AG10803 (cell line): ENCODE measurements around the gene KCNN3.

Experiments used
- DNase-seq: peaks from one replicate; pipeline ENCODE4 v3.0.0; 2010; ENCODE audit warnings: low read depth
- H3K4me3 ChIP-seq: 2 replicates; pipeline ENCODE4 v1.5.1; 2011; ENCODE audit warnings: mild to moderate bottlenecking, low read length, control low read depth
- TF ChIP-seq, protein P1 (sequence below): conservative IDR thresholded peaks from 2 replicates; pipeline ENCODE4 v1.5.1; 2011; ENCODE audit warnings: mild to moderate bottlenecking, low read length, control low read depth, inconsistent platforms

KCNN3 gene

DNA sequence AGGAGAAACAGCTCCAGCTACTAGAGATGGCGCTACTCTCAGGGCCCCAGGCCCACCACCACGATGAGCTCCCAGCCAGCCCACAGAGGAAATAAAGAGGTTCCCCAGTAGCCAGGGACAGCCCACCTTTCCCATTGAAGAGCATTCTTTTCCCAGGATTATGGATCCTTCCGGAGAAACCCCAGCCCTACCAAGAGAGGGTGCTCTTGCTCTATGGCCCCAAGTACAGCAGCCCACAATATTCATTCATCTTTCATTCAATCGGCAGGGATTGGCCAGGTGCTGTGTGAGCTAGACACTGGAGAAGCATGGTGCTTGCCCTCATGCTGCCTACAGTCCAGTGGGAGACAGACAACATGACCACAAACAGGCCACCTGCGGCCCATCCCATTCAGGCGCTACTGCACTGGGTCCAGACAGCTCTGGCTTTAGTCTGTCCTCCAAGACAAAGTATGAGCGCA, 36.6 kb upstream of the KCNN3 start:
- TF ChIP-seq, protein P1, sequence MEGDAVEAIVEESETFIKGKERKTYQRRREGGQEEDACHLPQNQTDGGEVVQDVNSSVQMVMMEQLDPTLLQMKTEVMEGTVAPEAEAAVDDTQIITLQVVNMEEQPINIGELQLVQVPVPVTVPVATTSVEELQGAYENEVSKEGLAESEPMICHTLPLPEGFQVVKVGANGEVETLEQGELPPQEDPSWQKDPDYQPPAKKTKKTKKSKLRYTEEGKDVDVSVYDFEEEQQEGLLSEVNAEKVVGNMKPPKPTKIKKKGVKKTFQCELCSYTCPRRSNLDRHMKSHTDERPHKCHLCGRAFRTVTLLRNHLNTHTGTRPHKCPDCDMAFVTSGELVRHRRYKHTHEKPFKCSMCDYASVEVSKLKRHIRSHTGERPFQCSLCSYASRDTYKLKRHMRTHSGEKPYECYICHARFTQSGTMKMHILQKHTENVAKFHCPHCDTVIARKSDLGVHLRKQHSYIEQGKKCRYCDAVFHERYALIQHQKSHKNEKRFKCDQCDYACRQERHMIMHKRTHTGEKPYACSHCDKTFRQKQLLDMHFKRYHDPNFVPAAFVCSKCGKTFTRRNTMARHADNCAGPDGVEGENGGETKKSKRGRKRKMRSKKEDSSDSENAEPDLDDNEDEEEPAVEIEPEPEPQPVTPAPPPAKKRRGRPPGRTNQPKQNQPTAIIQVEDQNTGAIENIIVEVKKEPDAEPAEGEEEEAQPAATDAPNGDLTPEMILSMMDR, result peak; percentile 50
- H3K4me3 ChIP-seq, result no peak overlapping the region
- peak; percentile 12 for DNase-seq

DNA sequence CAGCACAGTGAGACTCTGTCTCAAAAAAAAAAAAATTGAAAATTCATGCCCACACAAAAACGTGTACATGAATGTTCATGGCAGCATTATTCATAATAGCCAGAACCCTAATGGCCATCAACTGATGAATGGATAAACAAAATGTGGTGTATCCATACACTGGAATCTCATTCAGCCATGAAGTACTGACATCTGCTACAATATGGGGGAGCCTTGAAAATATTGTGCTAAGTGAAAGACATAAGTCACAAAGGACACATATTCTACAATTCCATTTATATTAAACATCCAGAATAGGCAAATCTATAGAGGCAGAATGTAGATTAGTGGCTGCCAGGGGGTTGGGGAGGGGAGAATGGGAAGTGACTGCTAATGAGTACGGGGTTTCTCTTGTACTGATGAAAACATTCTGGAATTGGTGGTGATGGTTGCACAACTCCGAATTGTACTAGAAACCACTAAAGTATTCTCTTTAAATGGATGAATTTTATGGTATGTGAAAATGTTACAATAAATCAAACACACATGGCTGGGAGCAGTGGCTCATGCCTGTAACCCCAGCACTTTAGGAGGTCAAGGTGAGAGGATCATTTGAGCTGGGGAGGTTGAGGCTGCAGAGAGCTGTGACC, 33.0 kb upstream of the KCNN3 start:
- no peak overlapping the region for H3K4me3 ChIP-seq
- peak; percentile 36 for DNase-seq
- TF ChIP-seq, protein P1, result no peak

DNA sequence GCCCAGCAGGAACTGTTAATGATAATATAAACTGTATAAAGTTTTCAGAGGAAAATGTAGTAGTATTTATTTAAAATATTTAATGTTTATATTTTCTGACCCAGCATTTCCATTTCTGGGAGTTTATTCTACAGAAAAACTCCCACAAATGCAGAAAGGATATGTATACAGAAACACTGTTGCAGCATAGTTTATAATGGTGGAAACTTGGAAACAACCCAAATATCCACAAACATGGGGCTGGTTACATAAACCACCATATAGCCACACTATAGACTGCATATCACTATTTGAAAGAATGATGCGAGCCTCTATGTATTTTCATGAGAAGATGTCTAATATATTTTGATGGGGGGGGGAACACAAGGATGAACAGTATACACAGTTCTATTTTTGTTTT, 31.5 kb upstream of the KCNN3 start:
- DNase-seq, result no peak
- TF ChIP-seq, protein P1, result no peak
- H3K4me3 ChIP-seq, result no peak overlapping the region

DNA sequence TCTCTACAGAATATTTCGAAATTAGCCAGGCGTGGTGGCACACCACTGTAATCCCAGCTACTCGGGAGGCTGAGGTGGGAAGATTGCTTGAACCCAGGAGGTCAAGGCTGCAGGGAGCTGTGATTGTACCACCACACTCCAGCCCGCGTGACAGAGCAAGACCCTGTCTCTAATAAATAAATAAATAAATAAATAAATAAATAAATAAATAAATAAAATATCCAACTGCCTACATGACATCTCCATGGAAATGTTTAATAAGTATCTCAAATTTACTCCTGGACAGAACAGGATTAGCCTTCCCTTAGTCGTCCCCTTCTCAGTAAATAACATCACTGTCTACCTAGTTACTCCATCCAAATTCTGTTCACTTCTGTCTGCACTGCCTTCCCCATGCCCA, 29.0 kb upstream of the KCNN3 start:
- DNase-seq, result no peak
- TF ChIP-seq, protein P1, result no peak
- no peak overlapping the region for H3K4me3 ChIP-seq

DNA sequence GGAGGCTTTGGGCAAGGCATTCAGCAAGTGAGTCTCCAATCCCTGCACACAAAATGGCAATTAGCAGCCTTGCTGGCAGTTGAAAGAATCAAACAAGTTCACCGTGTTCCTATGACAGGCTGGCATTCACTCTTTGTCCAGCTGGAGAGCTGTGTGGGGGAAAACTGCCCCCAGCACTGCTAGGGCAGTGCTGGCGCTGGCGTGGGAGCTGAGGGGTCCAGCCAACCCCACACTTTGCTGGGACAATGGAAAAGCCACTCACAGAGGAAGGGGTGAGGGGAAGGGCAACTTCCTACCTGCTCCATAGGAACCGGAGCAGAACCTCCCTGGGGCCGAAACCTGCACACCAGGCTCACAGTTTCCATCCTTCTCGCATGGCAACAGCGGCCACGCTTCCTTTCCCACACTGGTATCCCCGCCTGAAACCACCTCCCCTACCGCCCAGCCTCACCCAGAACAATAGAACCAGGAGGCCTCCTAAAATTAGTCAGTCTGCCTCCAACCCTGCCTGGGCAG, 26.7 kb upstream of the KCNN3 start:
- DNase-seq, result no peak
- TF ChIP-seq, protein P1, result no peak
- no peak overlapping the region for H3K4me3 ChIP-seq

DNA sequence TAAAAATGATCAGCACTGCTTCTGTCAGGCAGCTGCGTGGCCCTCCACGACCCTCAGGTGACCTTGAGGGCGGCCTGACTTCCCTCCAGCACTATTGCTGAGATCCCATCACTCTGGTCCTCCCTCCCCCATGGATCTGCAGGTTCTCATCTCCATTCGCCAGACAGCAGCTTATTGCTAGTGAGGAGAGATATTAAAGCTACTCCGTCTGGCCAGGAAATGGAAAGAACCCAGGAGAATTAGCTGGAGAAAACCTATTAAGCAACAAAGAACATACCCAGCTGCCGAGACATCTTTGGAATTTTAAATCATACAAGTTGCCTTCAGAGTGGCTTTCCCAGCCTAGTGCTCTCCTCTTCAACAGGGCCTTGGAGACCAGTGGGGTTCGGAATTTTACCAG, 25.7 kb upstream of the KCNN3 start:
- H3K4me3 ChIP-seq, result no peak overlapping the region
- TF ChIP-seq, protein P1, result no peak
- DNase-seq, result peak; percentile 37

DNA sequence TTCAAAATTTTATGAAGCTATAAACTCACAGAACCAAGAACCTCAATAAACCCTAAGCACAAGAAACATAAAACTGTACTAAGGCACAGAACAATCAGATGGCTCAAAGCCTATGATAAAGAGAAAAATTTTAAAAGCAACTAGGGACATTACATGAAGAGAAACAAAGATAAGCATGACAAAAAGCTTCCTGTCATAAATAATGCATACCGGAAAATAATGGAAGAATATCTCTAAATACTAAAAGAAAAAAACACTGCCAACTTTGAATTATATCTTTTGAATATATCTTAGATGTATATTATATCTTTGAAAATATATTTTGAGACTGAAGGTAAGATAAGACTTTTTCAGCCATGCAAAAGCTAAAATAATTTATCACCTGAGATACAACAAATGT, 21.4 kb upstream of the KCNN3 start:
- TF ChIP-seq, protein P1, result no peak
- no peak overlapping the region for H3K4me3 ChIP-seq
- no peak for DNase-seq
